GM21619 (cell line): Measurements from ENCODE around the gene ANKRD37.
"Not testable (repeated sequence)": the region's sequence is repeated elsewhere in the genome, so short reads cannot be mapped to it uniquely, and the experiment has no call there.

Source experiments
- ATAC-seq: cut with Tn5 transposase; IDR thresholded peaks from one replicate; pipeline ENCODE4 v1.9.1; 2021; ENCODE audit not compliant: unreplicated experiment

Gene ANKRD37, protein sequence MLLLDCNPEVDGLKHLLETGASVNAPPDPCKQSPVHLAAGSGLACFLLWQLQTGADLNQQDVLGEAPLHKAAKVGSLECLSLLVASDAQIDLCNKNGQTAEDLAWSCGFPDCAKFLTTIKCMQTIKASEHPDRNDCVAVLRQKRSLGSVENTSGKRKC

DNA sequence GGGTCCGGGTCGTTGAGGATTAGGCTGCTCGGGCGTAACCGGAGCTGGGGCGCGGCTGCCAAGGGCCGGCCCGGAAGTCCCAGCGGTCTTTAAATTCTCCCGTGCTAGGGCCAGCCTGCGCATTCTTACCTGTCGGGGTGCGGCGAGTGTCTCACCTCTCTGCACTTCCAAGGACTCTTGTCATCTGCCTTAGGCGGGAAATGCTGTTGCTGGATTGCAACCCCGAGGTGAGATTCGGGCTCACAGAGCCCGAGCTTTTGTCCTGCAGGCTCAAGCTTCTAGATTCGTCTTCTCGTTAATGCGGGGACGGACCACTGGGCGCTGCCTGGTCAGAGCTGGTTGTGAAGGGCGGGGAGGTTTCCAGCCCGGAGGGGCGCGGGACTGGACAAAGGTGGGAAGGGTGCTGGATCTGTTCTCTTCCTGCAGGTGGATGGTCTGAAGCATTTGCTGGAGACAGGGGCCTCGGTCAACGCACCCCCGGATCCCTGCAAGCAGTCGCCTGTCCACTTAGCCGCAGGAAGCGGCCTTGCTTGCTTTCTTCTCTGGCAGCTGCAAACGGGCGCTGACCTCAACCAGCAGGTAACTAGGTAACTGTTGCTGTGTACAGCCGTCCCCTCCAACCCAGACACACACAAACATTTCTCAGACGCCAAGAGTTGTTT, at the start of gene ANKRD37:
ANKRD37 (plus strand) TSS at position 118 of the 662 bp plus-strand sequence; CDS start at position 201, 83 bp downstream.
- no peak for ATAC-seq

DNA sequence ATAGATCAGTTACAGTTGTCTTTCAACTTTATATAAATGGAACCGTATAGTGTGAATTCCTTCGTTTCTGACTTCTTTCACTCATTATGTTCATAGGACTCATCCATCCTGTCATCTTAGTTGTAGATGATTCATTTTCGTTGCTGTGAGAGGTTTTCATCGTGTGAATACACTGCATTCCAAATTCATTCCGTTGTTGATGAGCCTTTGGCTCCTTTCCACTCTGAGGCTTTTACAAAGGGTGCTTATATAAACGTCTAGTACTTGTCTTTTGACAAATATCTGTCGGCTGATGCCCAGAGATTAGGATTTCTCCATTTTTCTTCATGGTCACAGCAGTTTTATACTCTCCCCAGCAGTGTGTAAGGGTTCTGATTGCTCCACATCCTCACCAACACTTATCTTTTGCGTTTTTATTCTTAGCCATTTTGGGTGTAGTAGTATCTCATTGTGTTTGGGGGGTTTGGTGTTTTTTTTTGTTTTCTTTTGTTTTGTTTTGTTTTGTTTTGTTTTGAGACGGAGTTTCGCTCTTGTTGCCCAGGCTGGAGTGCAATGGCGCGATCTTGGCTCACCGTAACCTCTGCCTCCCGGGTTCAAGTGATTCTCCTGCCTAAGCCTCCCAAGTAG, 49.6 kb upstream of the ANKRD37 start:
- no peak for ATAC-seq

DNA sequence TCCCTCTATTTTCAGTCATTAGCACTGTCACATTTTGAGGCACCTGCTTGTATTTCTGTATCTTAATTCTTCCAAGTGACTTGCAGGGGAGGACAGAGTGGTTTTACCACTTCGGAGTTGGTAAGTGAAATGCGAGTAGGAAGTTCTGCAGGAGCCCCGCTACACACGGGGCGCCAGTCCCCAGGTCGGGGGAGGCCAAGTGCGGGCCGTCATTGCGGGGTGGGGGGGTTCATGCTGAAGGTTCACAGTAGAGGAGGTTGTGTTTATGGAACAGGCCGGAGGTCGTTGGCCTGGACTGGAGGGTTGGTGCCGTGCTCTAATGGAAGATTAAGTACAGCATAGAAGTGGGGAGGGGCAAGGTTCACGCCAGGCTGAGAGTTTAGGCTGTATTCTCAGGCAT, 45.0 kb upstream of the ANKRD37 start:
- ATAC-seq: no peak

DNA sequence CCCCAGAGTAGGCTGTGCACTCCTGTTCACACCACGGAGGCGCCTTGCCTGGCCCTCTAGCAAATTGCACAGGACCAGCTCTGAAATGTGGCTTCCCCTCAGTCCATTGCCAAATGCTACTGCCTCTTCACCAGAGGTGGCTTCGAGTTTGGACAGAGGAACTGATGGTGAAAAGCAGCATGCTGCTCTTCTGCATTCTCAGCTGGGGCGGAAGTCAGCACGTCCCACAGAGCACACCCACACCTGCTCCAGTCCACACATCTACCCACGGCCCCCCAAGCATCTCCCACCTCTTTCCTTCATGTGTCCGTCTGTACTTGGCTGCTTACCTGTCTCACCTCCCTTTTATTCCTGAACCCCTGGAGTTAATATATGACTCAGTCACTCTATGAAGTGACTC, 44.4 kb upstream of the ANKRD37 start:
- no peak for ATAC-seq

DNA sequence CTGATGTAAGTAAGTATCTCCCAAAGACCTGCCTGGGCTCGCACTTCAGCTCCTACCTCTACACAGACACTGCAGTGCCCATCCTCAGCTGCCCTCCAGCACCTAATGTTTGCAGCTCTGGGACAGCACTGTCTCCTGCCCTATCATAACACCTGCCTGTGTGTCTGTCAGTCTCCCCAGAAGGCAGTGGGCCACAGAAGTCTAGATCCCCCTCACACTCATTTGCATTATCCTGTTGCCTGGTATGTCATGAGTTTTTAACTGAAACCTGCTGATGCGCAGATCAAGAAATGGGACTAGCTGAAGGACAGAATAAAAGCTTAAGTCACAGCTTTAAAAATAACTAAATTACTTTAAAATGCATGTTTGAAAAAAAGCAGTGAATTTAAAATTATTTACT, 43.9 kb upstream of the ANKRD37 start:
- no peak for ATAC-seq

DNA sequence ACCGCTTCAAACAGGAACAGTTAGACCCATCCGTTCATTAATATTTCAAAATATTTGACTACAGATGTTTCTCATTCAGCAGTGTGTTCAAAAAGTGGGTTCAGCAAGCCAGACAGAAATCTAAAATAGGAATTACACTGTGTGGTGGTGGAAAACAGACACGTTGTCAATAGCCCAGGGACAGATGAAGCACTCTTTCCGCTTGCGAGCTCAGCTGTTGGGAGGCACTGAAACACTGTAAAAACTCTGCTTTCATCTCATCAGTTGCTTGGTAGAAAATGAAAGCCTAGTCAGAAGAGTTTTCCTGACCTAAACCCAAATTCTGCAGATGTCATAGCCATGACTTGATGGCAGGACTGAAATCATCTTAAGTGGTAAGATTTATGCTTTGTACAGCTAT, 39.4 kb upstream of the ANKRD37 start:
- no peak for ATAC-seq

DNA sequence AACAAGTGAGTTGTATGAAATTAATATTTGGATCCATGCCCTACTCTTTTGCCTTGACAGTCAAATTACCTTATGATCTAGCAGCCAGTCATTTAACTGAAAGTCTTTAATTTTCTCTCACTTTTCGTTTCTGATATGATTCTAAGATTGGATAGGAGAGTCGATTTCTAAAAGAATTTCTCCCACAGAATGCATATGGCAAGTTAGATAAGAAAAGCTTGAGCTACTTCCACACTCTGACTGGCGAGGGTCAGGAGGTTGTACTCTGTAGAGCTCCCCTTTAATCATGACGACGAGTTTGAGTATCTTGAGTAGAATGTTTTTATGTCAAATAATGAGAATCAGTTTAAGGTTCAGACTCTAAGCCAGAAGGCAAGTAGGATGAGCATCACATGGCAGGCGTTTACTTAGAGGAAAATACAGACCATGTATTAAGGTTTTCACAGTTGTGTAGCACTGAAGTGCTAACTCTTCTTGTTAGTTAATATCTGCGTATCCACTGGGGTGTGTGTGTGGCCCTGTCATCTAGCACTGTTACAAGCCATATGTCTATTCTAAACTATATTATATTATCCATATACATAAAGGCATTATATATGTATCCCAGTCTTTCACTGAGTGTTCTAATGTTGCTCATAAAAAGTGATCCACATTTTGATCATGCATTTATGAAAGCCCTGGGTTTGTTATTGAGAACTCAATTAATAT, 38.8 kb upstream of the ANKRD37 start:
- ATAC-seq: no peak

DNA sequence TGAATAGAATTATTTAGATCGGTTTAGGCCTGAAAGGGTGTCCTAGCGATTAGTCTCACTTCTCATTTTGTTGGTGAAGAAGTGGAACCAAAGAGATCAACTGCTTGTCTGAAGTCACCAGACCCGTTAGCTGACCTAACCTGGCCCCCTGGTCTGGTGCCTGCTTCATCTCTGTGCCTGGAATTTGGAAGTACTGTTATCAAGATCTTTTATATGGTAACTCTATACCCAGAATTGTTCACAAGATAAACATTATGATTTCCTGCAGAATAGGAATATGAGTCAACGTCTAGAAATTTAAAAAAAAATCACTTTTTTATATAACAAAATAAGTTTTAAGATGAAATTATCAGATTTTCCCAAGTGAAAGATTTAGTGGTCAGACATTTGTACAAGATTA, 38.1 kb upstream of the ANKRD37 start:
- no peak for ATAC-seq

DNA sequence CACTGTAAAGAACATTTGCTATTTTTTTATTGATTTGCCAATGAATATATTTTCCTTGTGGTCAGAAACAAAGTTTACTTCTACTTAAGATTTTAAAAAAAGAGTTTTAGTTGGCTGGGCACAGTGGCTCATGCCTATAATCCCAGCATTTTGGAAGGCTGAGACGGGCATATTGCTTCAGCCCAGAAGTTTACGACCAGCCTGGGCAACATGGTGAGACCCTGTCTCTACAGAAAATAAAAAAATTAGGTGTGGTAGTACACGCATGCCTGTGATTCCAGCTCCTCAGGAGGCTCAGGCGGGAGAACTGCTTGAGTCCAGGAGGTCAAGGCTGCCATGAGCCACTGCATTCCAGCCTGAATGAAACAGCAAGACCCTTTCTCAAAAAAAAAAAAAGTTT, 37.7 kb upstream of the ANKRD37 start:
- ATAC-seq: no peak

DNA sequence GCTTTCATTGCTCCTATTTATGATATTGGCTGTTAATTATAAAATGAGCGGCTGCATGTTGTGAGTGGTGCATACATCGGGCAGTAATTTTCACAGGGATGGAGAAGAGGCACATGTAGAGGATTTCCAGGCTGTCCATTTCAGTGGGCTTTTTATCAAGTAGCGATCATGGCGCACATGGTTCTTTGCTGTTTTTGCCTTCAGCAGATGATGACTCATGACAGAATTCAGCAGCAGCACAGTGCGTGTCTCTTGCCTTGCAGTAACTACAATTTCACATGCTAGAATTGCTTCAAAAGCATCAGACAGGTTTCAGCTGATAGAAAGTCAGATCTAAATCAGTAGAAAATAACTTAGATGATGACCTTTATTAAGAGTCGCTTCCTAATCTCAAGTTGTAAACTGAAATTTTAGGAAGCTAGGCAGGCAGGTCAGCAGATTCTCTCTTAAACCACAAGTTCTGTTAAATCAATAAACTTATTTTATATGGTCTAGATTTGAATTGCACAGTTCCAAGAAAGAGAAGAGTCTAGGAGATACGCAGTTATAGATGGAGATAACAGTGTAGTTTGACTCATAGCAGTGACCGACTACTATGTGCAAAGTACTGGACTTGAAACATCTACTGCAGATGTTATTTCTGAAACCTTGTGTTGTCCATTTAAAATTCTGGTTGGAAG, 36.7 kb upstream of the ANKRD37 start:
- no peak for ATAC-seq

DNA sequence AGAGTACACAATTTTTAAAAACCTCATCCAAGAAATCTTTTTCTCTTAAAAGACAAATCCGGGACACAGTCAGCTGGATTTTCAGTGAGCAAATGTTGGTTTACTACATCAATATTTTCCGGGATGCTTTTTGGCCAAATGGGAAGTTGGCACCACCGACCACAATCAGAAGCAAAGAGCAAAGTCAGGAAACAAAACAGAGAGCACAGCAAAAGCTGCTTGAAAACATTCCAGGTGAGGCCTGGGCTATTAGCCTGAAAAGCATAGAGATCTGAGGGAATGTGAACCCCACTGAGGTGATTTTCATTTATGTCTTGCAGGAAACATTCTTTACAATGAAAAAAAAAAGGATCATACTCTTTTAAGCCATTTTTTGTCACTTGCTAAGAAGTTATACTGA, 34.8 kb upstream of the ANKRD37 start:
- no peak for ATAC-seq

DNA sequence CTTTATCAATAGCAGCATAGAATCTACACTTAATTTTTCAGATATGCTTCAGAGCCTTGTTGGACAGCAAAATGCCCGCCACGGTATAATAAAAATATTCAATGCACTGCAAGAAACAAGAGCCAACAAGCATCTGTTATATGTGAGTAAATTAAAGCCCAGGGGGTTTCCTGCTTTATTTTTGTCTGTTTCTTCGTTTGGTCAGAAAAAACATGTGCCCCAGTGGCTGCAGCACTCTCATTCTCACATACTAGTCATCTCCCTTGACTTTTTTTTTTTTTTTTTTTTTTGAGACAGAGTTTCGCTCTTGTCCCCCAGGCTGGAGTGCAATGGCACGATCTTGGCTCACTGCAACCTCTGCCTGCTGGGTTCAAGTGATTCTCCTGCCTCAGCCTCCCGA, 34.1 kb upstream of the ANKRD37 start:
- ATAC-seq: not testable (repeated sequence)

DNA sequence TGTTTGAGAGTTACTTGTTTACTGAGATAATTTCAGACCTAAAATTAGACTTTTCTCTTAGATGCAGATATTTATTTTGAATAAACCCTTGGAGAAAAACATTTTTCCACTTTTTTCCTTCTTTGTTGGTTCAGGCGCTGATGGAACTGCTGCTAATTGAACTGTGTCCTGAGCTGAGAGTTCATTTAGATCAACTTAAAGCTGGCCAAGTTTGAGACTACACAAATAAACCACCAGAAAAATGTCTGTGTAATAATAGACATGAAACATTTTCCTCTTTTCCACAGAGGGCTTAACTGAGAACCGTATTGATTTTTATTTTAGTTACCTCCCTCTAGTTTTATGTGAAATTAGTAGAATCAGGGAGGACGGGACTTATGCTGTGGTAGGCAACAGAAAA, 33.4 kb upstream of the ANKRD37 start:
- no peak for ATAC-seq

DNA sequence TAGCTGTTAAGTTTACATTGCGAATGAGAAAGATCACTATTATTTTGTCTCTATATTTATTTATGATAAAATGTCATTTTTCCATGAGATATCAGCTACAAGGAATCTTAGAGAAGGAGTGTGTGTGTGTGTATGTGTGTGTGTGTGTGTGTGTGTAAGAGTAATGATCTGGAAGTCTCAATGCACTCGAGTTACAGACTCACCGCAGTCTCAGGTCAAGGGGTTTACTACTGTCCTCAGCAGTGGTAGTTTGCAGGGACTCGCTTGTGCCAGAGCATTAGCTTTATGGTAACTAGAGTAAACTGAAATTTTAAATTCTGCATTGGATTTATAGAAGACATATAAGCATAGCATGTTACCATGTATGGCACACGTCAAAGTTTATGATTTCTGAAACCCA, 31.8 kb upstream of the ANKRD37 start:
- no peak for ATAC-seq

DNA sequence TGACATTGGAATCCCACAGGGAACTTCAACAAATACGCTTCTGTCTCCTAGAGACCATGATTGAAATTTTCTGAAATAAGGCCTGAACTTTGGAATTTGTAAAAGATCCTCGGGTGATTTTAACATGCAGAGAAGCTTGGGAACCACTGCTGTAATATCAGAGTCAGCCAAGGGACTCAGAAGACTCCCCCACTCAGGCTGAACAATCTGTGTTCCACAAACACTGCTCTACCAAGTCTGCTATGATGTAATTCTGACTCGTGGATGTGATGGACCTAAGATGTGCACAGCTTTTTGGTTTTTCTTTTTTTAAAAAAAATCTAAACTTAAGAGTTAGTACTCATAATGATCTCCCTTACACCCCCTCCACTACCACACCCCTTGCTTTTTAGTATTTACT, 26.9 kb upstream of the ANKRD37 start:
- no peak for ATAC-seq

DNA sequence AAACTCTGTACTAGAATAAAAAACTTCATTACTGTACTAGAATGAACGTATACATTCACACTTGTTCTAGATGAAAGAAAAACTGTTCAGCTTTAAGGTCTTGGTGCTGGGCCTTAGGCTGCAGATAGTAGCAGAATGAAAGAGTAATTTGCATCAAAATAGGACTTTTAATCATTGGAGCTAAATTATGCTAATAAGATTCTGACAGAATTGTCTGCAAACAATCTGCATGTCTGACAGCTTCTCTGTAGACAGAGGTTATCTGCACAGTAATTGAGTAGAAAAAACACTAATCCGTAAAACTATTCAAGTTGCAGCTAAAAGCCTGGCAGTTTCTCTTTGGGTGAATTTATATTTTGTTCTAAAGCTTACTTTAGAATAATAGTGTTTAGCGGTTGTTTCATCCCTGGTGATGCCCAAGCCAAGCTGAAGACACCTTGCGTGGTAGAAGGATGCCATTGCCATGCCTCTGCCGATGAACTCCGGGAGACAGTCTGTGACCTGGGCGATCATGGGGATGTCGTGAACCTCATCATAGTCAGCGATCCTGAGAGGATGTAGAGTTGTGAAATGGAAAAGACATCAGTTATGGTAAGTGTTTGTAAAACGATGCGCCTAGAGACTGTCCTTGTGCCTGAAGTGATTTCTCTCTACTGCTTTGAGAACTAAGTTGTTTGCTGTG, 26.2 kb upstream of the ANKRD37 start:
- ATAC-seq: no peak

DNA sequence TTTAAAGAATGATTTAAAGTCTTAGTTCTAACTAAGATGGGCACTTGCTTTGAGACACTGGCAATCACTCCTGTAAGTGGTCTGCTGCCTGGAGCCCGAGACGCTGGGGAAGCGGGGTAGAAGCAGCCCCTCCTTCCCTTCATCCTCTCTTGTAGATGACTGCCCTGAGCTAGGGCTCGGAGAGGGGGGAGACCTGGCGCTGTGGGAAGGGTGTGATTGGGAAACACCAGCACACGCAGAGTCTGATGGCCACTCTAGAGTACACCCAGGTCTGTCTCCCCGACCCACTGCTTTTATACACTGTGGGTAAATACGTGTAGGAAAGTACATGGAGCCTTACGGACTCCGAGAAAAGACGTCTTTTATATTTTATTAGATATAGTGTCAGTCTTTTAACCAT, 24.9 kb upstream of the ANKRD37 start:
- no peak for ATAC-seq

DNA sequence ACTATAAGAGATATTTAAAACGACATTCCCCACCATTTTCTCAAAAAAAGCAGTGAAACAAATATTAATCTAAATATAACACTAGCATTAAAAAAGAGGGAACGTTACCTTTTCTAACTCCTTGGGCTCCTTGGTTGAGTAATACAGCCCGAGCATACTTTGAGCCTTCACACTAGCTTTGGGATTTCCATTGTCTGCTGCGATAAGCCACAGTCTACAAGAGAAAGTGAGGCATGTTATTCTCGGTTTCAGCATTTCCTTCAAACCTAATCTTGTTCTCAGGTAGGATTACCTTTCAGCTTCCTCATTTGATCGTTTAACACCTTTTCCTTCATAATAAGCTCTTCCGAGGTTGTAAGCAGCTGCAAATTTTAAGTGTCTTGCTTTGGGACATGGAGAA, 22.6 kb upstream of the ANKRD37 start:
- ATAC-seq: no peak

DNA sequence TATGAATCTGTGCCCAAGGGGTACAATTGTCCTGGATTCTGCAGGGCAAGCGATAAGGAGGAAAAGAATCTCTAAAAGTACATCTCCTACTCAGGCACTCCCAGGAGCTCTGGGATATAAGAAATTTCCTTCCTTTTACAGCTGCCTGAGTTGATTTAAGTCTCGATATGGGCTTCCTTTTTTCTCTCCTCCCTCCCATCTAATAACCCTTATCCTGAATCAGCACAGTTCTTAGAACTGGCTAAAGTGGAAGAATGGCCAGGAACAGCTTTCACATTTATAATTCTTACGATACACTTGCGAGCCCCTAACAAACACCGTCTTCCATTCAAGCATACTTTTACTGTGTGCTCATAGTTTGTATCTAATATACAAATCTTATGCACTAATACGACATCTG, 22.1 kb upstream of the ANKRD37 start:
- no peak for ATAC-seq

DNA sequence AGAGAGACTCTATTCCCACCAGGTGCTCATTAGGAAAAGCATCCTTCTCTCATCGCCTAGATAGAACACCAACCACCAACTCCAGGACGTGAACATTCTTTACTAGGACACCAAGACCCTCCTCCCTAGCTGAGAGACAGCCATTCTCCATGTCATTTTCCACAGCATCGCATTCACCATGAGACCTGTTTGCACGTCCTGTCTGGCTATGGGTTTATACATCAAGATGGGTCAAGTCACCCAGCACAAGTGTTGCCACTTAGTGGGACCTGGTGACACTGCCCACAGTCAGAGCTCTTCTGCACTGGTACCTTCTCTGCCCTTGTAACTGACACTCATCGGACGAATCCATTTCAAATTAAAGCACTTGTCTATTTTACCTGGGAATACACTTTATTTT, 18.4 kb upstream of the ANKRD37 start:
- ATAC-seq: no peak
